GM12878 (cell line): ENCODE data around the gene IGF2R.

Source experiments
- ATF2 ChIP-seq: IDR thresholded peaks from 2 replicates; pipeline ENCODE4 v1.6.1; 2012; ENCODE audit warnings: low read length, inconsistent platforms
- ATF3 ChIP-seq: IDR thresholded peaks from 2 replicates; pipeline ENCODE4 v1.6.1; 2011; ENCODE audit warnings: low read depth, mild to moderate bottlenecking, low read length, moderate library complexity, borderline replicate concordance; ENCODE audit errors: extremely low read depth
- CTCF ChIP-seq, 3 experiments: IDR thresholded peaks in 2 of 3; conservative IDR thresholded peaks in 1 of 3; 2 replicates each; pipeline ENCODE4 v1.5.1; 2011; ENCODE audit warnings: low read depth in 3 of 3, low read length in 3 of 3, mild to moderate bottlenecking in 3 of 3, control low read depth in 2 of 3, moderate library complexity in 2 of 3, inconsistent platforms in 1 of 3, mixed read lengths in 1 of 3; ENCODE audit not compliant: control insufficient read depth in 2 of 3, insufficient read depth in 1 of 3; ENCODE audit errors: extremely low read depth in 1 of 3
- ESRRA ChIP-seq: IDR thresholded peaks from 2 replicates; pipeline ENCODE4 v1.6.1; 2012; ENCODE audit warnings: mild to moderate bottlenecking, low read length, improper control_type of control experiment
- FOS ChIP-seq: IDR thresholded peaks from 3 replicates; pipeline ENCODE4 v1.6.1; 2011; ENCODE audit warnings: borderline replicate concordance; ENCODE audit not compliant: insufficient read length; ENCODE audit errors: extremely low read depth
- MTA3 ChIP-seq: IDR thresholded peaks from 2 replicates; pipeline ENCODE4 v1.6.1; 2012; ENCODE audit warnings: low read length, inconsistent platforms, borderline replicate concordance
- NKRF ChIP-seq: fragments of 450-650 bp; conservative IDR thresholded peaks from 2 replicates; pipeline ENCODE4 v1.6.1; 2017; ENCODE audit warnings: mild to moderate bottlenecking, moderate library complexity
- NRF1 ChIP-seq: conservative IDR thresholded peaks from 2 replicates; pipeline ENCODE4 v1.6.1; 2011; ENCODE audit warnings: mild to moderate bottlenecking, low read depth, low read length, improper control_type of control experiment
- POLR2A ChIP-seq: IDR thresholded peaks from 2 replicates; pipeline ENCODE4 v1.6.1; 2011; ENCODE audit warnings: low read depth, mild to moderate bottlenecking, low read length
- RAD21 ChIP-seq: IDR thresholded peaks from 2 replicates; pipeline ENCODE4 v1.6.1; 2011; ENCODE audit warnings: mild to moderate bottlenecking, low read depth, low read length, moderate library complexity; ENCODE audit not compliant: insufficient read depth
- SMAD1 ChIP-seq: fragments of 450-650 bp; IDR thresholded peaks from 2 replicates; pipeline ENCODE4 v1.6.1; 2018; ENCODE audit warnings: mild to moderate bottlenecking, low read depth; ENCODE audit not compliant: partially characterized antibody
- SPI1 ChIP-seq: IDR thresholded peaks from 2 replicates; pipeline ENCODE4 v1.6.1; 2011; ENCODE audit warnings: low read depth, mild to moderate bottlenecking, low read length, moderate library complexity, borderline replicate concordance; ENCODE audit not compliant: insufficient read depth
- SREBF2 ChIP-seq: IDR thresholded peaks from 2 replicates; pipeline ENCODE4 v1.6.1; 2012; ENCODE audit warnings: mild to moderate bottlenecking, low read length
- TCF7 ChIP-seq: IDR thresholded peaks from 2 replicates; pipeline ENCODE4 v1.6.1; 2014; ENCODE audit warnings: antibody characterized with exemption, borderline replicate concordance

GRCh38 chr6:160077526-160077925 is 108.6 kb downstream of the IGF2R start:
- no peak for TF ChIP-seq CTCF (IDR thresholded peaks at IDR 0.05 in 2 of 3, conservative IDR thresholded peaks at IDR 0.05 in 1 of 3; ENCODE audit: control insufficient read depth in 2 of 3, extremely low read depth in 1 of 3, insufficient read depth in 1 of 3, low read depth in 3 of 3, low read length in 3 of 3)
- TF ChIP-seq FOS = no peak
- no peak for TF ChIP-seq SREBF2
- TF ChIP-seq ATF2 = no peak
- no peak for TF ChIP-seq SMAD1
- no peak for TF ChIP-seq POLR2A
- TF ChIP-seq ESRRA = no peak
- TF ChIP-seq NKRF = no peak
- no peak for TF ChIP-seq SPI1
- no peak for TF ChIP-seq TCF7
- TF ChIP-seq RAD21 = no peak
- TF ChIP-seq MTA3 = no peak
- TF ChIP-seq NRF1 = no peak
- no peak for TF ChIP-seq ATF3
